Measurements from ENCODE around the gene SIX1. TPM values are rescaled to one million over a fixed set of nuclear protein-coding genes. Genes with fewer than 3 reads are reported as not detected.
A peak's percentile ranks its signal among the peaks of the same experiment; 100 is the strongest.

SIX1 gene
- total RNA-seq: not detected
- long read RNA-seq: 0 reads

DNA sequence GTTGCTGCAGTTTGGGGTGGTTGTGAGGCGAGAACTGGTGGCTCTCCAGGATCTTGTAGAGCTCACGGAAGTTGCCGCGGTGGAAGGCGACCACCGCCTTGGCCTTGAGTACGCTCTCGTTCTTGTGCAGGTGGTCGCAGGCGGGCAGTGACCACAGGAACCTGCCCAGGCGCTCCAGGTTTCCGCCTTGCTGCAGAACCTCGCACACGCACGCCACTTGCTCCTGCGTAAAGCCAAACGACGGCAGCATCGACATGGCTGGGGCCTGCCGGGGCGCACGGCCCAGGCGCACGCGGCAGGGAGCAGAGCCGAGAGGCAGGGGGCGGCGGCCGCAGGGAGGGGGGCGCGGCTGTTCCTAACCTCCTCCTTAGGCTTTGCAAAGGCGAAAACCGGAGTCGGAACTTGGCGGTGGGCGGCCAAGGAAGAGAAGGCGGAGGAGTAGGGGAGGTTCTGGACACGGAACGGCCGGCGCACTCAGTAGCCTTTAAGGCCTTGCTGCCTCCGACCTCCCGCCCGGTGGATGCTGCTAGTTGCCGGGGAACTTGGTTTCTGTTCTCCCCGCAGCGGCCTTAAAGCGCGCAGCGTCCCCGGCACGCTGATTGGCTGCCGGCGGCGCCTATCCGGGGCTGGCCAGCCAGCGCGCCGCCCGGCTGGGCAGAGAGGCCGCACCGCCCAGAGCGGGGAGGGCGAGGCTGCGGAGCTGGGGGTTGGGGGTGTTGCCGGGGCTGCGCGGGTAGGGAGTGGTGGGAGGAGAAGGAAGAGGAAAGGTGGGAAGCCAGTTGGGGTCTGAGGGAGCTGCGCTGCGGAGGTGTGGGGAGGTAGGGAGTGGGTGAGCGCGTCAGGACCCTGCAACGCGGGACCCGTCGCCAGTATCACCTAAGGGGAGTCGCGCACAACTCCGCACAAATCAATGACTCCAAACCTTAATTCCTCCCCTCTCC, at the start of gene SIX1:
SIX1 (minus strand) TSS at position 544 of the 941 bp plus-strand sequence; CDS start at position 256, 288 bp downstream.
- DNase-seq (peak in 2 of 3 donors; percentile 59 to 75), ATAC-seq (peak; percentile 74 to 84 (median 82))
- WGBS (ENCODE audit: insufficient coverage, low coverage, low lambda C conversion rate, missing lambda C conversion rate): 6% methylated on average over 6 of the region's 79 CpGs
- no peak within 1 kb of the TSS for H3K27ac ChIP-seq
- H3K27me3 ChIP-seq: peaks cover 30 to 76% of the 10 kb centered on the region in 2 donors
- peaks cover 0 to 49% (median 3%) of the 10 kb centered on the region in 4 donors for H3K4me1 ChIP-seq
- no peaks in the 10 kb centered on the region for H3K9me3 ChIP-seq
- peak within 1 kb of the TSS; percentile 22 to 38 (median 33) for H3K4me3 ChIP-seq
- H3K36me3 ChIP-seq: no peaks in the 10 kb centered on the region
- intact Hi-C loops (cut with DNase I): no loop called here
- no peak for TF ChIP-seq POLR2A (IDR thresholded peaks at IDR 0.05)
- TF ChIP-seq, protein P1, sequence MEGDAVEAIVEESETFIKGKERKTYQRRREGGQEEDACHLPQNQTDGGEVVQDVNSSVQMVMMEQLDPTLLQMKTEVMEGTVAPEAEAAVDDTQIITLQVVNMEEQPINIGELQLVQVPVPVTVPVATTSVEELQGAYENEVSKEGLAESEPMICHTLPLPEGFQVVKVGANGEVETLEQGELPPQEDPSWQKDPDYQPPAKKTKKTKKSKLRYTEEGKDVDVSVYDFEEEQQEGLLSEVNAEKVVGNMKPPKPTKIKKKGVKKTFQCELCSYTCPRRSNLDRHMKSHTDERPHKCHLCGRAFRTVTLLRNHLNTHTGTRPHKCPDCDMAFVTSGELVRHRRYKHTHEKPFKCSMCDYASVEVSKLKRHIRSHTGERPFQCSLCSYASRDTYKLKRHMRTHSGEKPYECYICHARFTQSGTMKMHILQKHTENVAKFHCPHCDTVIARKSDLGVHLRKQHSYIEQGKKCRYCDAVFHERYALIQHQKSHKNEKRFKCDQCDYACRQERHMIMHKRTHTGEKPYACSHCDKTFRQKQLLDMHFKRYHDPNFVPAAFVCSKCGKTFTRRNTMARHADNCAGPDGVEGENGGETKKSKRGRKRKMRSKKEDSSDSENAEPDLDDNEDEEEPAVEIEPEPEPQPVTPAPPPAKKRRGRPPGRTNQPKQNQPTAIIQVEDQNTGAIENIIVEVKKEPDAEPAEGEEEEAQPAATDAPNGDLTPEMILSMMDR (IDR thresholded peaks at IDR 0.05): no peak

- WGBS (ENCODE audit: insufficient coverage, low coverage, low lambda C conversion rate, missing lambda C conversion rate): 74% methylated on average over 4 of the region's 4 CpGs
- intact Hi-C loops (cut with DNase I): no loop called here
- H3K27ac ChIP-seq: no peak overlapping the region
- H3K9me3 ChIP-seq: no peaks in the 10 kb centered on the region
- no peak for TF ChIP-seq POLR2A (IDR thresholded peaks at IDR 0.05)
- TF ChIP-seq, protein P1 (IDR thresholded peaks at IDR 0.05): no peak
- DNase-seq (no peak), ATAC-seq (no peak)
- no peaks in the 10 kb centered on the region for H3K36me3 ChIP-seq
- peaks cover 0 to 9% (median 2%) of the 10 kb centered on the region in 4 donors for H3K4me1 ChIP-seq
- H3K4me3 ChIP-seq: no peak overlapping the region
- H3K27me3 ChIP-seq: no peaks in the 10 kb centered on the region
Observed at GRCh38 chr14:60695327-60695726, 46.0 kb upstream of the SIX1 start.

GRCh38 chr14:60691383-60692113, 42.3 kb upstream of the SIX1 start:
- TF ChIP-seq, protein P1 (IDR thresholded peaks at IDR 0.05): no peak
- no peak for TF ChIP-seq POLR2A (IDR thresholded peaks at IDR 0.05)
- ATAC-seq: peak; percentile 56 to 96 (median 72)
- no peaks in the 10 kb centered on the region for H3K36me3 ChIP-seq
- WGBS (ENCODE audit: insufficient coverage, low coverage, low lambda C conversion rate, missing lambda C conversion rate): 26% methylated on average over 3 of the region's 3 CpGs
- no peaks in the 10 kb centered on the region for H3K27me3 ChIP-seq
- no peak overlapping the region for H3K27ac ChIP-seq
- H3K4me1 ChIP-seq: peaks cover 0 to 20% (median 2%) of the 10 kb centered on the region in 4 donors
- no peak for DNase-seq
- intact Hi-C loops (cut with DNase I): no loop called here
- no peaks in the 10 kb centered on the region for H3K9me3 ChIP-seq
- no peak overlapping the region for H3K4me3 ChIP-seq

DNA sequence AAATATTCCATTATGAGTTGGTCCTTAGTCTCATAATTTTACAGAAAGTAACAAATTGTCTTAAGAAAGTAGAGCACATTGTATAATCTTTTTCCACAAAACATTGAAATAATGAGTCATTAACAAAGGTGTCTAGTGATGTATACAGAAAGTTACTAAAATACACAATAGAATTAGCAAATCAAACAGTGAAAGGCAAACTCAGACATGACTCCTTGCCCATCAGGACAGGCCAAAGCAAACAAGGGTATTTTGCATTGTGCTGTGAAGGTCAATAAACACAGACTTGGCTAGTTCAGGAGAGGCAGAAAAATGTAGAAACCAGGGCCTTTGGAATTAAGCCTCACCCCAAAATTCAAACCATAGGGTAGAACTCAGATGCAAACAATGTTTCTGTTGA, 37.6 kb upstream of the SIX1 start:
- TF ChIP-seq, protein P1 (IDR thresholded peaks at IDR 0.05): no peak
- TF ChIP-seq POLR2A (IDR thresholded peaks at IDR 0.05): no peak
- Histone ChIP-seq H3K4me1 (peaks cover 0 to 21% (median 2%) of the 10 kb centered on the region in 4 donors), H3K27ac (no peak overlapping the region), H3K4me3 (no peak overlapping the region), H3K27me3 (no peaks in the 10 kb centered on the region), H3K9me3 (no peaks in the 10 kb centered on the region), H3K36me3 (no peaks in the 10 kb centered on the region)
- DNase-seq (no peak), ATAC-seq (peak; percentile 49 to 89 (median 82))
- intact Hi-C loops (cut with DNase I): no loop called here
